ENCODE results near the gene DYRK2.

DNA sequence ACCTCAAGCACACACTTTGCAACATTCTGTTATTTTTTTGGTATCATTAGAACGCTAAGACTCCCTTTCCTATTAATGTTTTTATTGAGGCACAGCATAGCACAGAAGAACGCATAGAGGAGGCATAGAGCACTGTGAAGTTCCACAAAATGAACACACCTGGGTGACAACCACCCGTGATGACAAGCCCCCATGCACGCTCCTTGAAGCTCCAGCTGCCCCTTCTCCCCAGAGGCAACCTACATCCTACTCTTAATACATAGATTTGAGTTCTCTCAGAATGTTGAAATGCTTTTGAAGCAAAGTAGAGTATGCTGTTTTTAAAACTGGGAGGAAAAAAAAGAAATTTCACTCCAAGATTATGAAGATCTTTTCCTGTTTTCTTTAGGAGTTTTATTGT lies 55.5 kb downstream of the DYRK2 start:
- TF ChIP-seq EZH2phosphoT487 (conservative IDR thresholded peaks at IDR 0.05; ENCODE audit: low read length): no peak
- TF ChIP-seq, protein P1, sequence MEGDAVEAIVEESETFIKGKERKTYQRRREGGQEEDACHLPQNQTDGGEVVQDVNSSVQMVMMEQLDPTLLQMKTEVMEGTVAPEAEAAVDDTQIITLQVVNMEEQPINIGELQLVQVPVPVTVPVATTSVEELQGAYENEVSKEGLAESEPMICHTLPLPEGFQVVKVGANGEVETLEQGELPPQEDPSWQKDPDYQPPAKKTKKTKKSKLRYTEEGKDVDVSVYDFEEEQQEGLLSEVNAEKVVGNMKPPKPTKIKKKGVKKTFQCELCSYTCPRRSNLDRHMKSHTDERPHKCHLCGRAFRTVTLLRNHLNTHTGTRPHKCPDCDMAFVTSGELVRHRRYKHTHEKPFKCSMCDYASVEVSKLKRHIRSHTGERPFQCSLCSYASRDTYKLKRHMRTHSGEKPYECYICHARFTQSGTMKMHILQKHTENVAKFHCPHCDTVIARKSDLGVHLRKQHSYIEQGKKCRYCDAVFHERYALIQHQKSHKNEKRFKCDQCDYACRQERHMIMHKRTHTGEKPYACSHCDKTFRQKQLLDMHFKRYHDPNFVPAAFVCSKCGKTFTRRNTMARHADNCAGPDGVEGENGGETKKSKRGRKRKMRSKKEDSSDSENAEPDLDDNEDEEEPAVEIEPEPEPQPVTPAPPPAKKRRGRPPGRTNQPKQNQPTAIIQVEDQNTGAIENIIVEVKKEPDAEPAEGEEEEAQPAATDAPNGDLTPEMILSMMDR (IDR thresholded peaks at IDR 0.05; ENCODE audit: insufficient read depth, low read length, poor library complexity, severe bottlenecking): no peak

Data from SU-DHL-6 (cell line).